GM12878 (cell line): Measurements from ENCODE around the gene PLPP1. TPM values are rescaled to one million over a fixed set of nuclear protein-coding genes. Genes with fewer than 3 reads are reported as not detected.

Experiments used
- ATAC-seq: fragments of 200-7000 bp; cut with Tn5 transposase; 3 replicates; pipeline ENCODE4 v1.9.1; 2020; ENCODE audit warnings: mild to moderate bottlenecking, moderate library complexity
- BruUV-seq: library from RNA; stranded (reverse); fragments of 400-500 nt; replicated peaks from 2 replicates; lab custom pipeline; 2021; lab: Mats Ljungman, UMichigan
- CTCF ChIA-PET: fragments of 300-600 bp; sonication (Branson Sonifier 250); formaldehyde crosslinking; extraction: SDS; loops from one replicate; lab custom pipeline; 2021; ENCODE audit warnings: inconsistent platforms; lab: Yijun Ruan, JAX
- POLR2A ChIA-PET: fragments of 350-600 bp; formaldehyde crosslinking; extraction: SDS; loops from one replicate; lab custom pipeline; 2021; ENCODE audit warnings: inconsistent platforms; lab: Charles Lee
- RAD21 ChIA-PET: fragments of 300-600 bp; sonication (Branson Sonifier 250); formaldehyde crosslinking; loops from one replicate; lab custom pipeline; 2023; ENCODE audit warnings: antibody characterized with exemption; ENCODE audit not compliant: unreplicated experiment; lab: Charles Lee
- SMC1A ChIA-PET: fragments of 300-600 bp; sonication (Branson Sonifier 250); formaldehyde crosslinking; loops from one replicate; lab custom pipeline; 2023; ENCODE audit not compliant: unreplicated experiment, uncharacterized antibody; lab: Charles Lee
- DNase-seq: peaks from one replicate; pipeline ENCODE4 v3.0.0-alpha.2; 2011; ENCODE audit warnings: low read depth, low spot score
- FAIRE-seq: peaks from 3 replicates; lab custom pipeline; 2011; peaks lifted over from hg19 to GRCh38; lab: Jason Lieb, UNC
- H2AFZ ChIP-seq: 2 replicates; pipeline ENCODE4 v1.6.0; 2011; ENCODE audit warnings: low read depth, low read length, control low read depth; ENCODE audit not compliant: control insufficient read depth
- H3K27ac ChIP-seq: 2 replicates; pipeline ENCODE4 v1.5.1; 2011; ENCODE audit warnings: control low read depth; ENCODE audit not compliant: control insufficient read depth, insufficient read depth
- H3K27me3 ChIP-seq, 2 experiments: replicated peaks in 1 of 2; 2 replicates each; pipeline versions ENCODE4 v1.6.0 to v1.6.1; 2011; ENCODE audit warnings: low read length in 1 of 2; ENCODE audit not compliant: control insufficient read depth in 2 of 2, insufficient read depth in 2 of 2
- H3K36me3 ChIP-seq, 2 experiments: 2 replicates each; pipeline ENCODE4 v1.5.1; 2011; ENCODE audit warnings: low read length in 1 of 2; ENCODE audit not compliant: control insufficient read depth in 2 of 2, insufficient read depth in 2 of 2
- H3K4me1 ChIP-seq: 2 replicates; pipeline ENCODE4 v1.6.1; 2011; ENCODE audit warnings: mild to moderate bottlenecking, low read length, moderate library complexity, mixed read lengths; ENCODE audit not compliant: control insufficient read depth, insufficient read depth
- H3K4me2 ChIP-seq: 2 replicates; pipeline ENCODE4 v1.6.0; 2011; ENCODE audit warnings: control low read depth; ENCODE audit not compliant: control insufficient read depth, insufficient read depth
- H3K4me3 ChIP-seq: fragments of 200-600 bp; sonication (generic); 2 replicates; pipeline ENCODE4 v1.5.1; 2016
- H3K79me2 ChIP-seq: 2 replicates; pipeline ENCODE4 v1.6.0; 2011; ENCODE audit warnings: low read length; ENCODE audit not compliant: control insufficient read depth, insufficient read depth
- H3K9ac ChIP-seq: 2 replicates; pipeline ENCODE4 v1.8.0; 2011; ENCODE audit warnings: low read length, control low read depth, mixed read lengths; ENCODE audit not compliant: control insufficient read depth, insufficient read depth
- H3K9me3 ChIP-seq: replicated peaks from 3 replicates; pipeline ENCODE4 v1.5.1; 2011; ENCODE audit warnings: mild to moderate bottlenecking, low read length; ENCODE audit not compliant: control insufficient read depth, insufficient read depth
- H4K20me1 ChIP-seq: 2 replicates; pipeline ENCODE4 v1.6.0; 2011; ENCODE audit not compliant: control insufficient read depth, insufficient read depth
- CBX3 ChIP-seq: fragments of 200-600 bp; sonication (generic); IDR thresholded peaks from 2 replicates; pipeline ENCODE4 v1.6.1; 2016; ENCODE audit warnings: low read depth, borderline replicate concordance
- CREM ChIP-seq: IDR thresholded peaks from 2 replicates; pipeline ENCODE4 v1.6.1; 2014; ENCODE audit warnings: antibody characterized with exemption, low read depth
- EP300 ChIP-seq, 2 experiments: fragments of 150-350 bp in 1 of 2; IDR thresholded peaks; 2 replicates each; pipeline ENCODE4 v1.6.1; 2011 to 2012; ENCODE audit warnings: low read depth in 2 of 2, low read length in 2 of 2, borderline replicate concordance in 1 of 2, improper control_type of control experiment in 1 of 2, inconsistent platforms in 1 of 2; ENCODE audit not compliant: control insufficient read depth in 1 of 2
- SMC3 ChIP-seq: IDR thresholded peaks from 2 replicates; pipeline ENCODE4 v1.6.1; 2011; ENCODE audit warnings: low read length, improper control_type of control experiment, borderline replicate concordance
- ZNF592 ChIP-seq: fragments of 450-650 bp; IDR thresholded peaks from 2 replicates; pipeline ENCODE4 v1.6.1; 2017; ENCODE audit warnings: mild to moderate bottlenecking, moderate library complexity
- WGBS: methylation state at CpG from one replicate; pipeline ENCODE4 v1.1.6; 2016; ENCODE audit warnings: low lambda C conversion rate; ENCODE audit not compliant: insufficient replicate concordance, insufficient coverage; ENCODE audit errors: missing lambda C conversion rate; 5-methylcytosine and 5-hydroxymethylcytosine counted together
- in situ Hi-C: fragments of 300-500 bp; cut with MboI; formaldehyde crosslinking; loops from 9 replicates; pipeline ENCODE4 v1.14.3; 2018; ENCODE audit warnings: mixed read lengths
- intact Hi-C: fragments of 100-400 bp; cut with micrococcal nuclease; formaldehyde crosslinking; loops from one replicate; pipeline ENCODE4 v1.14.2; 2022; ENCODE audit not compliant: unreplicated experiment
- polyA plus RNA-seq, 11 experiments: library from polyadenylated mRNA; depleted of rRNA in 4 of 11; unstranded in 6 of 11; stranded (reverse) in 5 of 11; fragments of >200 nt; fragmentation: Nextera tagmentation in 4 of 11; fragmentation: Illumina TruSeq in 1 of 11; extraction: Ambion mirVana in 4 of 11; extraction: Trizol in 1 of 11; gene quantifications; 1 replicate in 1 of 11; 2 replicates in 10 of 11; pipeline versions ENCODE4 v1.2.1 to v1.2.3, GENCODE V29; 2011 to 2016; ENCODE audit warnings: inconsistent platforms in 2 of 11, missing spikeins in 2 of 11, low read depth in 1 of 11
- total RNA-seq, 4 experiments: library from RNA; depleted of rRNA in 3 of 4; stranded (reverse); fragments of >200 nt in 3 of 4; fragmentation: Illumina TruSeq in 1 of 4; extraction: Trizol in 1 of 4; gene quantifications; 2 replicates each; pipeline versions ENCODE4 v1.2.1 to v1.2.3, GENCODE V29; 2013 to 2021
- TF ChIP-seq, protein P1 (sequence below): fragments of 450-650 bp; IDR thresholded peaks from 2 replicates; pipeline ENCODE4 v1.6.1; 2017; ENCODE audit warnings: mild to moderate bottlenecking, low read depth, inconsistent platforms; ENCODE audit not compliant: poor library complexity, severe bottlenecking

Gene PLPP1
- total and polyA plus RNA-seq, 10 of the 15 experiments (the other 5 are each of a cell fraction or from before 2014, with no cell fraction given), result 3.0 to 11.3 (median 8.1) TPM

GRCh38 chr5:55407984-55408383 lies 126.8 kb downstream of the PLPP1 start:
- intact Hi-C loops, result loop anchor here (2.0 kb wide), 1 partner anchor 283 kb away; no protein-coding TSS in a partner anchor
- no peaks in the 10 kb centered on the region for H3K27me3 ChIP-seq
- no peak for DNase-seq
- H3K4me1 ChIP-seq, result no peaks in the 10 kb centered on the region; the same call in 1 of the 2 replicates
- H3K9ac ChIP-seq, result no peak overlapping the region
- no peak overlapping the region for H2AFZ ChIP-seq
- H3K27ac ChIP-seq, result no peak overlapping the region
- H3K79me2 ChIP-seq, result no peaks in the 10 kb centered on the region
- in situ Hi-C loops, result no loop called here
- no peak for FAIRE-seq
- no peak overlapping the region for H3K4me3 ChIP-seq
- H4K20me1 ChIP-seq, result no peaks in the 10 kb centered on the region
- ChIA-PET RAD21 (no interaction called here), POLR2A (no interaction called here), SMC1A (no interaction called here), CTCF (interaction anchor here (1.0 kb wide), 1 partner anchor 11 kb away, joined by 4 read pairs; no protein-coding TSS in a partner anchor)
- H3K4me2 ChIP-seq, result no peak overlapping the region
- WGBS, result 88% methylated on average over 3 of the region's 3 CpGs
- peaks cover 4 to 10% of the 10 kb centered on the region in 2 experiments for H3K36me3 ChIP-seq
- no peak for ATAC-seq
- no peaks in the 10 kb centered on the region; the same call in 2 of the 3 replicates for H3K9me3 ChIP-seq
- no TSS peak for BruUV-seq
- no peak for TF ChIP-seq SMC3
- TF ChIP-seq CREM, result no peak
- TF ChIP-seq ZNF592, result no peak
- TF ChIP-seq EP300 (IDR thresholded peaks at IDR 0.05; ENCODE audit: borderline replicate concordance in 1 of 2, control insufficient read depth in 1 of 2, low read depth in 2 of 2, low read length in 2 of 2), result no peak
- TF ChIP-seq, protein P1, sequence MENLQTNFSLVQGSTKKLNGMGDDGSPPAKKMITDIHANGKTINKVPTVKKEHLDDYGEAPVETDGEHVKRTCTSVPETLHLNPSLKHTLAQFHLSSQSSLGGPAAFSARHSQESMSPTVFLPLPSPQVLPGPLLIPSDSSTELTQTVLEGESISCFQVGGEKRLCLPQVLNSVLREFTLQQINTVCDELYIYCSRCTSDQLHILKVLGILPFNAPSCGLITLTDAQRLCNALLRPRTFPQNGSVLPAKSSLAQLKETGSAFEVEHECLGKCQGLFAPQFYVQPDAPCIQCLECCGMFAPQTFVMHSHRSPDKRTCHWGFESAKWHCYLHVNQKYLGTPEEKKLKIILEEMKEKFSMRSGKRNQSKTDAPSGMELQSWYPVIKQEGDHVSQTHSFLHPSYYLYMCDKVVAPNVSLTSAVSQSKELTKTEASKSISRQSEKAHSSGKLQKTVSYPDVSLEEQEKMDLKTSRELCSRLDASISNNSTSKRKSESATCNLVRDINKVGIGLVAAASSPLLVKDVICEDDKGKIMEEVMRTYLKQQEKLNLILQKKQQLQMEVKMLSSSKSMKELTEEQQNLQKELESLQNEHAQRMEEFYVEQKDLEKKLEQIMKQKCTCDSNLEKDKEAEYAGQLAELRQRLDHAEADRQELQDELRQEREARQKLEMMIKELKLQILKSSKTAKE, result no peak
- TF ChIP-seq CBX3, result no peak
